Fibroblast of upper back skin (primary cell): ENCODE data around the gene EIF4G3.

Source experiments
- DNase-seq: peaks from one replicate; pipeline ENCODE4 v3.0.0-alpha.2; 2013

EIF4G3 gene

DNA sequence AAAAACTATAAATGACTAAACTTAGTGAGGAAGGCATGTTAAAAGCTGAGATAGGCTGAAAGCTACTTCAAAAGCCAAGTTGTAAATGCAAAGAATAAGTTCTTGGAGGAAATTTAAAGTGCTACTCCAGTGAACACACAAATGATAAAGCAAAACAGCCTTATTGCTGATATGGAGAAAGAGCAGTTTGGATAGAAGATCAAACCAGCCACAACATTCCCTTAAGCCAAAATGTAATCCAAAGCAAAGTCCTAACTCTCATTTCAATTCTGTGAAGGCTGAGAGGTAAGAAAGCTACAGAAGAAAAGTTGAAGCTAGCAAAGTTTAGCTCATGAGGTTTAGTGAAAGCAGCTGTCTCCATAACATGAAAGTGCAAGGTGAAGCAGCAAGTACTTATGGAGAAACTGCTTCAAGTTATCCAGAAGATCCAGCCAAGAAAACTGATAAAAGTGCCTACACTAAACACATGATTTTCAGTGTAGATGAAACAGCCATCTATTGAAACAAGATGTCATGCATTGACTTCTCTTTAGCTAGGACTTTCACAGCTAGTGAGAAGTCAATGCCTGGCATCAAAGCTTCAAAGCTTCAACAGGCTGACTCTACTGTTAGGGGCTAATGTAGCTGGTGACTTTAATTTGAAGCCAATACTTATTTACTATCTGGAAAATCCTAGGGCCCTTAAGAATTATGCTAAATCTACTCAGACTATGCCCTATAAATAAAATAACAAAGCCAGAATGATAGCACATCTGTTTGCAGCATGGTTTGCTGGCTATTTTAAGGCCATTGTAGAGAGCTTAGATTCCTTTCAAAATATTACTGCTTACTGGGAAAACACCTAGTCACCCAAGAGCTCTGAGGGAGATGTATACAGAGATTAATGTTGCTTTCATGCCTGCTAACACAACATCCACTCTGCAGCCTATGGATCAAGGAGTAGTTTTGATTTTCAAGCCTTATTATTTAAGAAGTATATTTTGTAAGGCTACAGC, 188.6 kb downstream of the EIF4G3 start:
- DNase-seq: peak; percentile 7

- DNase-seq: no peak
These were observed 193.3 kb downstream of the EIF4G3 start for GRCh38 chr1:20983297-20983889.

DNA sequence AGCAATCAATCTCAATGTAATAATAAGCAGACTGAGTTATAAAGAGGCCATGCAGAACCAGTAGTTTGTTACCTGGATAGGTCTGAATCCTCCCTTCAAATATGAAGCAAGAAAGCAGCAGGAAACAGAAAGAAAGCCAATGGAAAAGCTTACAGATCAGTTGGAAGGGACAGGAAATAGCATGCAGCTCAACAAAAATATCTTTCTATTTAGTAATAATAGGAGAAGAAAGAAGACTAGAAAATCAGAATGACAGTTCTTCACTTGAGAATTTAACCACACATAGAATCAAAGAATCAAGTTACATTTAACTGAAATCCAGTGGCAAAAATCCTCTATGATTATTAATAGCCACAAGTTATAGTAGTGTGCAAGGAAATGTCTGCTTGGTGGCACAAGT, 194.4 kb downstream of the EIF4G3 start:
- peak; percentile 44 for DNase-seq

DNA sequence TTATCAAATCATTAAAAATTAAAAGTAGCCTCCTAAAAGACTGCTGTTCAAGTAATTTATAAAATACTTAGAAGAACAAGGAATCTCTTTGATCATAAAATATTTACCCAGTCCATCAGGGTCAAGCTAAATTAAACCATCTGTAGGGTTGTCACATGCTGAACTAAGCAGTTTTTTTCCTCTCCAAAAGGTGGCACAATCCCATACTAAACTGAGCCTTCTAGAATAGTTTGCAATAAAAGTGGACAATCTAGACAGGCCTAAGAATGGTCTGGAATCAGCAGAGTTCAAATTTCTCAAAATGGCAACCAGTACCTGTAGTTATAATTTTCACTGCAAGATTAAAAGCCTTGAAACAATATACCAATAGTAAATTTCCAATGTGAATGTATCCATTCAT, 194.8 kb downstream of the EIF4G3 start:
- DNase-seq: peak; percentile 49

DNA sequence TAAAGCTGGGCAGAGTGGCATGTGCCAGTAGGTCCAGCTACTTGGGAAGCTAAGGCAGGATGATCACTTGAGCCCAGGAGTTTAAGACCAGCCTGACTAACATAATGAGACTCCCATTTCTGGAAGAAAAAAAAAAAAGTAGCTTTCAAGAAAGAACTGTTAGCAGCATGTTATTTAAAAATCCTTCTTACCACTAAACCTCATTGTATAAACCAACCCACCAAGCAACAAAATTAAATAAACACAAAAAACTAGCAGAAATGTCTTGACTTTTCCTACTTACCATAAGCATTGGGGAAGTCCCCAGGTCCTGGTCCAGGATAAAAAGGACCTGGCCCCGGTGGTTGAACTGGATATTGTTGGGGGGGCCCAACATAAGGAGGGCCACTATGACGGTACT, 196.6 kb downstream of the EIF4G3 start:
- DNase-seq: no peak

DNA sequence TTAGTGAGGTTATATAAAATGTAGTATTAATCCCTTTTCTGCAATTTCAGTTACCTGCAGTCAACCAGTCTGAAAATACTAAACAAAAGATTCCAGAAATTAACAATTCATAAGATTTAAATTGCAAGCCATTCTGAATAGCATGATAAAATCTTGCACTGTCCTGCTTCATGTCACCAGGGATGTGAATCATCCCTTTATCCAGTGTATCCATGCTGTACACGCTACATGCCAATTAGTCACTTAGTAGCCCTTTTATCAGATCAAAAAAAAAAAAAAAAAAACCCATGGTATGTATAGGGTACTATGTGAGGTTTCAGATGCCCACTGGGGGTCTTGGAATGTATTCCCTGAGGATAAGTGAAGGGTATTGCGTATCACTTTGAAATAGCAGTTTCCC, 198.3 kb downstream of the EIF4G3 start:
- peak; percentile 4 for DNase-seq

DNA sequence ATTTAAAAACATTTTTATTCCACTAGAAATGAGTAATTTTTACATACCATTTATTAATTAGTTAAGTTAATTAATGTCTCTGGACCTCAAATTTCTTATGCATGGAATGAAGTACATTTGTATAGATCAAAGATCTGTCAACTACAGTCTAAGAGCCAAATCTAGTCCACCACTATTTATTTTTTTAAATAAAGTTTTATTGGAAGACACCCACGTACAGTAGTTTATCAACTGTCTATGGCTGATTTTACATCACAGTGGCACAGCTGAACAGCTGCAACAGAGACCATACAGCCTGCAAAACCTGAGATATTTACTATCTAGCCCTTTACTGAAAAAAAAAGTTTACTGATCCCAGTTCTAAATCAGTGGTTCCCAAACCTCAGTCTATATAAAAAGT, 201.0 kb downstream of the EIF4G3 start:
- DNase-seq: no peak

DNA sequence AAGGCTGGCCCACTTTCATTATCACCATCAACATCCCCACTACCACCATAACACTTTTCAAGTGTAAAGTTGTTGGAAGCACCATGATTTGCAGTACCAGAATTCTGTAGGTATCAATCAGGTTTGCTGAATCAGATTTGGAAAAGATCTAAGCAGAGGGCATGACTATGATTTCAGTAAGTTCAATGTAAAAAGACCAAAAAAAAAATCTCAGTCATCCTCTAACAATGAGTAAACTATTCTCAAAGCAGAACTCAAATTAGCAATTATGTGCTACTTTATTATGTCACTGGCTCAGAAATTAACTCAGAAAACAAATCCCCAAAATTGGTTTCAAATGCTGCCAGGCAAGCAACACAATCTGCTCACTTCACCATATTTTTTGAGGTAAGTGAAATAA, 201.7 kb downstream of the EIF4G3 start:
- no peak for DNase-seq

- peak; percentile 65 for DNase-seq
These were observed 202.6 kb downstream of the EIF4G3 start for GRCh38 chr1:20974069-20974468.

GRCh38 chr1:20972855-20973254, 203.8 kb downstream of the EIF4G3 start:
- DNase-seq: no peak

DNA sequence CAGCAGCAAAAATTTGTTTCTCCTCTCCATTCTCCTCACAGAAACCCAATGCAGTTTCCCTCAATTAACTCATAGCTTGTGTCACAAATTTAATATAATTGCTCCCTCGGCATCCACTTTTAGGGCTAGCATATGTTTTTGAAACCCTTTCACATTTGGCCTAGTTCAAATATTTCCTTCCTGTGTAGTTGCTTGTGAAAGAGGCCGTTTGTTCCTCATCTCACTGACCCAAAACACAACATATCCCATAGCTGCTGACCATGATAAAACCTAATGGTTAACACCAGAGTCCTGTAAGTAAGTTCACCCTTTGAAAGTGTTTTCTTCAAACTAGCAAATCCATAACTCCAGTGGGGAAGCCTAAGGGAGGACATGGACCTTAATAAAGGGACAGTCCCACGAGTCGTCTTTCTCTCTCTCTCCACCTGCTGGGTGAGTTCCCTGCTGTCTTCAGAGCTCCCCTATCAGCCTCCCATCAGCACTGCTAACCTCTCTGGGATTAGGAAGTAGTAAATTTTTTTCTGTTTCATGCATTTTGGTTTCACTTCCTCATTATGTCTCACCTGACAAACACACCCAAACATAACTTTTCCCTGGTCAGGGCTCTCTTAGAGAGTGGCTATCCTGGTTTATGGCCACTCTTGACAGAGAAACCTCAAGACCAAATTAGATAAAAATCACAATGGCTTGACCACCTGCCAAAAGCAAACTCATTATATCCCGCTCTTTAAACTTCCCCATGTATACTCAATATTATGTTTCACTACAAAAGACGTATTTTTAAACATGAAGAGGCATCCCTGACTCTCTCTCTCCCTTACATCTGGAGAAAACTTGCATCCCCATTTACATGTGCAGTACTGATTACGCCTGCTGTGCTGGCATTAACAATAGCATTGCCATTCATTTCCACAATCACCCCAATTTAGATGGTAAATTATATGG, 211.9 kb downstream of the EIF4G3 start:
- DNase-seq: no peak

DNA sequence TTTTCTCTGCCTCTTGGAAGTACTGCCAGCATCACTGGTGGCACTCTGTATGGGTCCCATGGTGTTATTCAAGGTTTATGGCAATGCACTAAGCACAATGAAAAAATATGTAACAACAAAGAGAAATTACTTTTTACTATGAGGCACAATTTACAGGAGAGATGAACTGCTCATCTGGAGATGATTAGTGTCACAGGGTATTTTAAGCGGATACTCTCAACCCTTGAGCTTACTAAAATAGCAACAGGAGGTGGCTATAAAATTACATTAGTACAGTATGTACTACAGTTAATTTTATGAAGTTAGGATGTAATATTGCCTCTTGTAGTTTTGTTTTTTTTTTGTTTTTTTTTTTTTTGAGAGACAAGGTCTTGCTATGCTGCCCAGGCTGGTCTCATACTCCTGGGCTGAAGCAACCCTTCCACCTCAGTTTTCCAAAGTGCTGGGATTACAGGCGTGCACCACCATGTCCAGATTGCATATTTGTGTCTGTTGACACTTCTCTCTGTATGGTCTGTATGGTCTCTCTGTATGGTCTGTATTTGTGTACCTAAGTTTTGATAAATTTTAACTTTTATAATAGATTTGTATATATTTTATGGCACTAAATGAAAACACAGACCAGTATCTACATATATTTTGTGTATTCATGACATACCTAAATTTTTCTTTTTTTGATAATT, 214.0 kb downstream of the EIF4G3 start:
- DNase-seq: no peak

GRCh38 chr1:20958430-20958829, 218.3 kb downstream of the EIF4G3 start:
- no peak for DNase-seq

GRCh38 chr1:20956272-20956671, 220.4 kb downstream of the EIF4G3 start:
- DNase-seq: no peak

DNA sequence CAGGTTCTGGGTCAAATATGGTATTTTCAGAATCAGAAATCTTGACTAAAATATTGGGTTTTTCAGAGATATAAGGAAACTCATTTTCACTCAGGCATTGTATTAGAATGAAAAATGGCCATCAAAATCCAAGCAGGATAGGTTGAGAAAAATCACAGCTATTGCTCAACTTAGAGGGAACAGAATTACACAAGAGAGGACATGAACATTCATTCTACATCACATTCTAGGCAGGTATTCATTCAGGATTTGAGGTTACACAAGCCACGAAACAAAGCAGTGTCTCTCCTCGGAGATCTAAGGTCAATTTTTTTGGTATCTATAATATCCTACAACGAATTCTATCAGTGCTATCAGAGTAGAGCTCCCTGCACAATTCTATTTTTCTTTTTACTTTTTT, 226.0 kb downstream of the EIF4G3 start:
- DNase-seq: no peak

DNA sequence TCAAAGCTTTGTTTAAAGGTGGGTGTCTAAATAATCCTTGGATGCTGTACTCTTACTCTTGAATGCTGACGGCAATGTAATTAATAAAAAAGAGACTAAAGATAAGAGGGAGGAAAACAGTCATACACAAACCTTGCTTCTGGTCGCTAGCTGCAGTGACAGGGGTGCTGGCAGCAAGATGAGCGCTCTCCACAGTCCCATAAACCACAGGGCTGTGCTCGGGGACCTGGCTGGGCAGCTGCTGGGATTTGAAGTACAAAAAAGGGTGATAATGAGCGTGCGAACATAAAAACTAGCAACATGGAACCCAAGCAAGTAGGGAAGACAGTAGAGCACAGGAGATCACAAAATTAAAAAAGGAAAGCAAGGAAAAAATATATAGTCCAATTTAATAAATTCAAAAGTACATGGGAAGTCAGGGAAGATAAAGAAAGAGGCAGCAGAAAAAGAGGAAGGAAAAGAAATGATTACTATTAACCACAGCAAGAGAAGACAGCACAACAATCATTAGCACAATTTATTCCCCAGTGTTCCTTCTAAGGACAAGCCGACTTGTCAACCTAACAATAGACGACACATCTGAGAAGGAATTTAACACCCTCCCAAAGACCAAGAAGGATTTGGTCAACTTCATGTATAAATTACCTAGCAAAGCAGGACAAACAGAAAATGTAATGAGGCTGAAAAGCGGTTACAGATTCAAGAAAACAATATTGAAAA, 226.7 kb downstream of the EIF4G3 start:
- DNase-seq: no peak

DNA sequence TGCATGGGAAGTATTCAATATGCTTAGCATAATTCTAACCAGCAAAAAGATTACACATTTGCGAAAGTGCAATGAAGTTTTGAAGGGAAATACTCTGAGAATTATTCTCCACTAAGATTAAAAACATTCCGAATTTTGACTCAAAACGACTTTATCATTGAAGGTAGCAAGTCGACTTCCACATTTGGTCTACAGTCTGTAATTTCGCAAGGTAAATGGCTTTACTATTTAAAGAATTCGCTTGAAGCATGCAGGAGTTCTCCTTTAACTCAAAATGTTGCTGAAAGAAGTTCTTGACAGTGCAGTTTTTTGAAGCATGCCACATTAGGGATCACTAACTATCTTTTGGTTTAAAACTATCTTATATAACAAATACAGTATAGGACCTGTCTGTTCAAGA, 228.6 kb downstream of the EIF4G3 start:
- peak; percentile 13 for DNase-seq

- DNase-seq: no peak
These were observed 229.3 kb downstream of the EIF4G3 start for GRCh38 chr1:20947409-20947808.

DNA sequence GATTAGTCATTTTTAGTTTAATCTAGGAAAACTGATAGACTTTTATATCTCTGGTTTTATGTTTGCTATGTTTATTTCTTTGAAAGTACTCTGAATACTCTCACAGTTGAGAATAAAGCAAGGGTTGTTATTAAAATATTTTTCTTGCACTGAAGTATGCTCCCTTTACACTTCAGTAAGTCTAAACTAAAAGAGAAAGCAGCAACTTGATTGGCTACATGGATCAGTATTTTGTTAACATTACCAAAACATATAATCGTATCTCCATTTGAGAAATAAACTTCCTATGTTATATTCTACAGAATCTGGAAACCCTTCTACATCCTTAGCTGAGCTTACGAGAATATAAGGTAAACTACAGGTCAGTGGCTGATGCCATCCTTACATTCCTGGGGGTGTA, 240.1 kb downstream of the EIF4G3 start:
- DNase-seq: no peak

DNA sequence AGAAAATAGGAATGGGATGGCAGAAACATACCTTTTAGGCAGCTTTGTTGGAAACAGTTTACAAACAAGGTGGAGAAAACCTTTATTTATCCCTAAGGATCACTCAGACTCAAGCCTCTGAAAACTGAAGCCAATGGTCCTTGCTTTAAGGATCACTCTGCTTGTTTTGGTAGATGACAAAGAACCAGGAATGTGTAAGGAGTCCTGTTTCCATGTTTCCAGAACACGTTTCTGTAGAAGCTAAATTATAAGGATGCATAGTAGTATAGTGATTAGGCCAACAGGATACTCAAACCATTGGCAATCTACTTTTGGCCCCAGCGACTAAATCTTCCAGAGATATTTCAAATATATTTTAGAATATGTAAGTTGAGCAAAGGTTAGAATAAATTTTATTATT, 240.5 kb downstream of the EIF4G3 start:
- no peak for DNase-seq

DNA sequence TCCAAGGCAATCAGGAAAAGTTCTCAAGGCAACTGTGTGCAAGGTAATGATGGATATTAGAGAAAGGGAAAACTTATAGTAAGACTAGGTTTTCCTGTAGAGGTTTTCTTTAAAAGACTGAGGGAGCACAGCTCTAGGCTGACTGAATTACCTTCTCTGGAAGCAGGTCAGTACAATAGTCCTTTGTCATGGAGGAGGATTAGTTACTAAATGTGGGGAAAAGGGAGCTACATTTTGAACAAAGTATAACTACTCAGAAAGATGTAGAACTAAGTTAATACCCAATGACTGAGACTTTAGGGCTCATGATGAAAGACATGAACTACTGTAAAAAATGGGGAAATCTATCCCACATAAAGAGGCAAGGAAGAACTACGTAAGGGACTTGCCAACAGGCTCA, 241.0 kb downstream of the EIF4G3 start:
- DNase-seq: no peak

GRCh38 chr1:20932437-20932977, 244.2 kb downstream of the EIF4G3 start:
- no peak for DNase-seq
